GM12865 (cell line): ENCODE data around the gene TRPC1.
A peak's percentile ranks its signal among the peaks of the same experiment; 100 is the strongest.
"Not testable (repeated sequence)": the region's sequence is repeated elsewhere in the genome, so short reads cannot be mapped to it uniquely, and the experiment has no call there.

Experiments
- DNase-seq: peaks from one replicate; pipeline ENCODE4 v3.0.0; 2010; ENCODE audit warnings: low read depth
- H3K4me3 ChIP-seq: 2 replicates; pipeline ENCODE4 v1.5.1; 2011; ENCODE audit warnings: mild to moderate bottlenecking, low read depth, low read length, control low read depth
- CTCF ChIP-seq: IDR thresholded peaks from 2 replicates; pipeline ENCODE4 v1.5.1; 2011; ENCODE audit warnings: low read length, control low read depth, low read depth, inconsistent platforms; ENCODE audit not compliant: insufficient read depth; ENCODE audit errors: missing control alignments

TRPC1 gene

DNA sequence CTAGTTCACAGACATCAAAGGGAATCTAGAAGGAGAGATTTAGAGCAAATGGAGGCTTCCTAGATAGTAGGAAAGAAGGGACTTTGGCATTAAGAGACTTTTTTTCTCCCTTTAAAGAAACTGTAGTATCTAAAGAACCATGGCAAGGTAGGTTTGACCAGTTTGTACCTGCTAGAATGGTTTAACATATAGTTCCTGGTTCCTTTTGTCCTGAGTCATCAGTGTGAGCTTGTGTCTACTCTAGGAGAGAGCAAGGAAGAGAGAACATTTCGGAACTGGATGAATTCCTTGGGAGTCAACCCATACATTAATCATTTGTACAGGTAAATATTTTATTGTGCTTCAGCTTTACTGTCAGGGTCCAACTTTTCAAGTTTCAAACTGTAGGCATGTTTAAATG, 29.6 kb upstream of the TRPC1 start:
- TF ChIP-seq CTCF = no peak
- no peak overlapping the region for H3K4me3 ChIP-seq
- DNase-seq = no peak

DNA sequence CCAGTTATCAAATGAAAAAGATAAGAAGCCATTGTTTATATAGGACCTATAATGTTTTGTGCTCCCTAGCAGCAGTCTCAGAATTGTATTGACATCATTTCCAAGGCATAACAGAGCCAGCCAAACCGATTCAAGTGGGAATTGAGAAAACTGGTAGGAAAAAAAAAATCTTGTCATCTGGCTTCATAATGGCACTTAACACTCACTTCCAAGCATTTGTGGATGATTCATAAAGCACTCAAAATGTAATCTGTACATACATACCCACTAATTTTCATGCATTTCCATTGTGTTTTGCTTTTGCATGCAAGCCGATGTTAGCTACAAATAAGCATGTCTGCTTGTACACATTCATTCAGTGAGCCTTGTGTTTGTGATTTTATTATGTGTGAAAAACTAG, 18.6 kb upstream of the TRPC1 start:
- DNase-seq = no peak
- no peak overlapping the region for H3K4me3 ChIP-seq
- no peak for TF ChIP-seq CTCF

GRCh38 chr3:142706321-142707127, 17.3 kb upstream of the TRPC1 start:
- H3K4me3 ChIP-seq = no peak overlapping the region
- no peak for TF ChIP-seq CTCF
- DNase-seq = no peak

- H3K4me3 ChIP-seq = no peak overlapping the region
- no peak for DNase-seq
- TF ChIP-seq CTCF = no peak
Observed at GRCh38 chr3:142709207-142709606, 14.6 kb upstream of the TRPC1 start.

- DNase-seq = not testable (repeated sequence)
Observed at GRCh38 chr3:142714882-142715281, 9.0 kb upstream of the TRPC1 start.

GRCh38 chr3:142716102-142716501, 7.7 kb upstream of the TRPC1 start:
- no peak overlapping the region for H3K4me3 ChIP-seq
- TF ChIP-seq CTCF = no peak
- DNase-seq = no peak

More at GRCh38 chr3:142714882-142715281, 9.0 kb upstream of the TRPC1 start:
- H3K4me3 ChIP-seq = not testable (repeated sequence)

GRCh38 chr3:142723665-142723967, 218 bp upstream of the TRPC1 start:
- TF ChIP-seq CTCF = no peak
- peak overlapping the region; percentile 80 for H3K4me3 ChIP-seq
- no peak for DNase-seq
